Keratinocyte (primary cell): ENCODE data around the gene DYNC1I2. TPM values are rescaled to one million over a fixed set of nuclear protein-coding genes. Genes with fewer than 3 reads are reported as not detected.

Experiments used
- DNase-seq: peaks from one replicate; pipeline ENCODE4 v3.0.0-alpha.2; 2011; ENCODE audit warnings: low read depth, missing footprints, low spot score
- FAIRE-seq: peaks from 2 replicates; lab custom pipeline; 2011; peaks lifted over from hg19 to GRCh38; lab: Jason Lieb, UNC
- H2AFZ ChIP-seq: 2 replicates; pipeline ENCODE4 v1.6.0; 2012; ENCODE audit warnings: low read length, control low read depth, inconsistent platforms; ENCODE audit not compliant: control insufficient read depth
- H3K27ac ChIP-seq: 2 replicates; pipeline ENCODE4 v1.5.1; 2011; ENCODE audit warnings: low read length; ENCODE audit not compliant: control insufficient read depth, insufficient read depth
- H3K27me3 ChIP-seq: 3 replicates; pipeline ENCODE4 v1.6.0; 2011; ENCODE audit warnings: low read length; ENCODE audit not compliant: control insufficient read depth, insufficient read depth; ENCODE audit errors: extremely low read depth
- H3K36me3 ChIP-seq, 2 experiments: 2 replicates in 1 of 2; 3 replicates in 1 of 2; pipeline ENCODE4 v1.5.1; 2011; ENCODE audit warnings: low read length in 2 of 2, mild to moderate bottlenecking in 1 of 2; ENCODE audit not compliant: control insufficient read depth in 2 of 2, insufficient read depth in 2 of 2; ENCODE audit errors: extremely low read depth in 1 of 2
- H3K4me1 ChIP-seq: 3 replicates; pipeline ENCODE4 v1.5.1; 2011; ENCODE audit warnings: low read length; ENCODE audit not compliant: control insufficient read depth, insufficient read depth; ENCODE audit errors: extremely low read depth
- H3K4me2 ChIP-seq: 3 replicates; pipeline ENCODE4 v1.6.0; 2011; ENCODE audit warnings: low read depth, low read length; ENCODE audit not compliant: control insufficient read depth, insufficient read depth; ENCODE audit errors: extremely low read depth
- H3K4me3 ChIP-seq, 3 experiments: fragments of 200-600 bp in 1 of 3; sonication (generic) in 1 of 3; 2 replicates in 2 of 3; 3 replicates in 1 of 3; pipeline ENCODE4 v1.5.1; 2011 to 2016; ENCODE audit warnings: low read length in 3 of 3, mild to moderate bottlenecking in 3 of 3, control low read depth in 2 of 3, inconsistent platforms in 1 of 3, low read depth in 1 of 3, mixed read lengths in 1 of 3, mixed run types in 1 of 3, moderate library complexity in 1 of 3; ENCODE audit not compliant: control insufficient read depth in 2 of 3, insufficient read depth in 2 of 3; ENCODE audit errors: extremely low read depth in 1 of 3
- H3K79me2 ChIP-seq: 2 replicates; pipeline ENCODE4 v1.6.0; 2012; ENCODE audit warnings: low read length; ENCODE audit not compliant: control insufficient read depth, insufficient read depth
- H3K9ac ChIP-seq: 3 replicates; pipeline ENCODE4 v1.6.0; 2011; ENCODE audit warnings: low read length; ENCODE audit not compliant: control insufficient read depth, insufficient read depth; ENCODE audit errors: extremely low read depth
- H3K9me1 ChIP-seq: 3 replicates; pipeline ENCODE4 v1.6.0; 2011; ENCODE audit warnings: low read length; ENCODE audit not compliant: control insufficient read depth, insufficient read depth; ENCODE audit errors: extremely low read depth
- H3K9me3 ChIP-seq: 2 replicates; pipeline ENCODE4 v1.5.1; 2012; ENCODE audit warnings: low read depth, low read length; ENCODE audit not compliant: control insufficient read depth
- H4K20me1 ChIP-seq: 3 replicates; pipeline ENCODE4 v1.6.0; 2011; ENCODE audit warnings: low read length; ENCODE audit not compliant: control insufficient read depth, insufficient read depth; ENCODE audit errors: extremely low read depth
- EZH2 ChIP-seq: IDR thresholded peaks from one replicate; pipeline ENCODE4 v1.6.1; 2012; ENCODE audit warnings: inconsistent platforms, mild to moderate bottlenecking, low read length, moderate library complexity
- dilution Hi-C: fragments of 300-500 bp; cut with MboI; formaldehyde crosslinking; loops from one replicate; pipeline ENCODE4 v1.7.0; 2020; ENCODE audit warnings: low sequenced_read_pairs; ENCODE audit not compliant: extremely low pct_ligation_motif_present
- polyA plus RNA-seq, 5 experiments: library from polyadenylated mRNA; depleted of rRNA in 3 of 5; stranded (reverse) in 3 of 5; stranded (forward) in 1 of 5; unstranded in 1 of 5; fragments of >200 nt; gene quantifications; 1 replicate in 1 of 5; 2 replicates in 3 of 5; 3 replicates in 1 of 5; pipeline versions ENCODE4 v1.2.1 to v1.2.3, GENCODE V29; 2011 to 2012; ENCODE audit warnings: missing spikeins in 2 of 5, low read depth in 1 of 5, low replicate concordance in 1 of 5
- TF ChIP-seq, protein P1 (sequence below), 3 experiments: IDR thresholded peaks in 1 of 3; conservative IDR thresholded peaks in 1 of 3; optimal IDR thresholded peaks in 1 of 3; 2 replicates in 2 of 3; 3 replicates in 1 of 3; pipeline versions ENCODE3 to v1.5.1; 2011; ENCODE audit warnings: low read length in 3 of 3, mild to moderate bottlenecking in 3 of 3, moderate library complexity in 2 of 3, control low read depth in 1 of 3, inconsistent platforms in 1 of 3; ENCODE audit not compliant: insufficient read depth in 2 of 3; ENCODE audit errors: extremely low read depth in 1 of 3

The DYNC1I2 gene
- polyA plus RNA-seq, 1 donor (not counting 4 experiments of a cell fraction or from before 2014, with no cell fraction given): 237 TPM

DNA sequence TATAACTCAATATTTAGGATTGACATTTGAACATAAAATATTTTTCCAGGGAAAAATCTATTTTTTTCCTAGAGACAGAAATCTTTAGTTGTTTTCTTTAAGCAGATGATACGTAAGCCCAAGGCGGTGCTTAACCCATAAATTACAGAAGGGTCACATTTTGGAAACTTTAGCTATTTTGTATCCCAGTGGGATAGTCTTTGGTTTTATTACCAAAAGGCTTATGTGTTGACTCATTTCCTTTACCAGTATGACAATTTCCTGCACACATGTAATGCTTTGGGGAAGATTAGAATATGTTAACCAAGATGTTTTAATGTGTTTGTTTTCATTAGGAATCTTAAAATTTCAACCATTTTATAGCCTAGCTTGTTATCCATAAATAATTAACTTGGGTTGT, 24.8 kb downstream of the DYNC1I2 start:
- Histone ChIP-seq H2AFZ (no peak overlapping the region), H3K9ac (no peak overlapping the region), H3K27me3 (no peaks in the 10 kb centered on the region), H3K79me2 (peaks cover 28% of the 10 kb centered on the region), H3K36me3 (peaks cover 2 to 3% of the 10 kb centered on the region in 2 experiments), H3K4me1 (peaks cover 29% of the 10 kb centered on the region), H3K9me1 (no peaks in the 10 kb centered on the region), H3K9me3 (no peaks in the 10 kb centered on the region), H4K20me1 (no peaks in the 10 kb centered on the region), H3K4me2 (peak overlapping the region; percentile 59), H3K27ac (peak overlapping the region; percentile 40), H3K4me3 (peak overlapping the region in 2 of 3 experiments; percentile 25)
- DNase-seq (no peak), FAIRE-seq (peak; percentile 71)
- dilution Hi-C loops: no loop called here
- TF ChIP-seq, protein P1, sequence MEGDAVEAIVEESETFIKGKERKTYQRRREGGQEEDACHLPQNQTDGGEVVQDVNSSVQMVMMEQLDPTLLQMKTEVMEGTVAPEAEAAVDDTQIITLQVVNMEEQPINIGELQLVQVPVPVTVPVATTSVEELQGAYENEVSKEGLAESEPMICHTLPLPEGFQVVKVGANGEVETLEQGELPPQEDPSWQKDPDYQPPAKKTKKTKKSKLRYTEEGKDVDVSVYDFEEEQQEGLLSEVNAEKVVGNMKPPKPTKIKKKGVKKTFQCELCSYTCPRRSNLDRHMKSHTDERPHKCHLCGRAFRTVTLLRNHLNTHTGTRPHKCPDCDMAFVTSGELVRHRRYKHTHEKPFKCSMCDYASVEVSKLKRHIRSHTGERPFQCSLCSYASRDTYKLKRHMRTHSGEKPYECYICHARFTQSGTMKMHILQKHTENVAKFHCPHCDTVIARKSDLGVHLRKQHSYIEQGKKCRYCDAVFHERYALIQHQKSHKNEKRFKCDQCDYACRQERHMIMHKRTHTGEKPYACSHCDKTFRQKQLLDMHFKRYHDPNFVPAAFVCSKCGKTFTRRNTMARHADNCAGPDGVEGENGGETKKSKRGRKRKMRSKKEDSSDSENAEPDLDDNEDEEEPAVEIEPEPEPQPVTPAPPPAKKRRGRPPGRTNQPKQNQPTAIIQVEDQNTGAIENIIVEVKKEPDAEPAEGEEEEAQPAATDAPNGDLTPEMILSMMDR (optimal IDR thresholded peaks at IDR 0.05 in 1 of 3, IDR thresholded peaks at IDR 0.05 in 1 of 3, conservative IDR thresholded peaks at IDR 0.05 in 1 of 3; ENCODE audit: extremely low read depth in 1 of 3, insufficient read depth in 2 of 3, low read length in 3 of 3): no peak
- TF ChIP-seq EZH2: no peak

DNA sequence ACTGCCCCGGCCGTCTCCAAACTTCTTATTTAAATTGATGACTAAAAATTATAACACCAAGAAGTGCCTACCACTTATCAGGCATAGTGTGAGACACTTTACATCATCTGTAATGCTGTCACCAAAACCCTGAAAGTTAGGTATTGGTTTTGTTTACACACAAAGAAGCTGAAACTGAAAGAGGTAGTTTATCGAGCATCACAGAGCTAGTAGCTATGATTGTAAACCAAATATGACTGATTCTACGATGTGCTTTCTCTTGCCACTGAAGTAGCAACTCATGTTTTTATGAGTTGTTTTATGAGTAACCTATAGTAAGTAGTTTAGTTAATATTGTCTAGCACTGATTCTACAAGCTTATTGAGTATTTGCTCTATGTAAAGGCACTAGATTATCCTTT, 31.5 kb downstream of the DYNC1I2 start:
- dilution Hi-C loops: no loop called here
- Histone ChIP-seq H4K20me1 (no peaks in the 10 kb centered on the region), H3K4me3 (no peak overlapping the region), H2AFZ (no peak overlapping the region), H3K79me2 (peaks cover under 1% of the 10 kb centered on the region), H3K9me1 (no peaks in the 10 kb centered on the region), H3K27ac (no peak overlapping the region), H3K9me3 (no peaks in the 10 kb centered on the region), H3K36me3 (peaks cover 0 to 6% of the 10 kb centered on the region in 2 experiments), H3K4me2 (no peak overlapping the region), H3K9ac (no peak overlapping the region), H3K4me1 (no peaks in the 10 kb centered on the region), H3K27me3 (no peaks in the 10 kb centered on the region)
- no peak for FAIRE-seq
- no peak for TF ChIP-seq EZH2
- TF ChIP-seq, protein P1 (optimal IDR thresholded peaks at IDR 0.05 in 1 of 3, IDR thresholded peaks at IDR 0.05 in 1 of 3, conservative IDR thresholded peaks at IDR 0.05 in 1 of 3; ENCODE audit: extremely low read depth in 1 of 3, insufficient read depth in 2 of 3, low read length in 3 of 3): no peak
- no peak for DNase-seq
